ENCODE measurements around the gene RTL10. TPM values are rescaled to one million over a fixed set of nuclear protein-coding genes. Genes with fewer than 3 reads are reported as not detected.
A peak's percentile ranks its signal among the peaks of the same experiment; 100 is the strongest.

Gene RTL10
- total and polyA plus RNA-seq, 8 donors, result 3.7 to 12.4 (median 8.6) TPM

DNA sequence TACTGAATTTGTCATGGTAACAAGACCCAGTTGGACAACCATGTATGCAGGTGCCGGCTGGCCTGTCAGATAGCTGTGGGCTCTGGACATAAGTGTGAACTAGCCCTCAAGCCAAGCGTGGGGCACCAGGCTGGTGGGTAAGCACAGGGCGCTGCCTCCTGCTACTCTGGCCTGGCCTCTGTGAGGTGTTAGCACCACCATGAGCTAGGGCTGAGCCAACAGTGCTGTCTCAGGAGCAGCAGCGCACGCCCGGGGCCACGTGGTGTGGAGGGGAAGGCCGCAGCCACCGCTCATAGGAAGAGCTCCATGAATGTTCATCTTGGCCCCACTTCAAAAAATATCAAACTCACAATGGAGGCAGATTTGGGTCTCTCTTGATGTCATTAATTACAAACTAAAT is 35.3 kb upstream of the RTL10 start:
- Histone ChIP-seq H3K27me3 (no peaks in the 10 kb centered on the region), H3K9me3 (no peaks in the 10 kb centered on the region), H3K4me3 (no peak overlapping the region), H3K4me1 (no peaks in the 10 kb centered on the region), H3K27ac (no peak overlapping the region), H3K36me3 (no peaks in the 10 kb centered on the region)
- FAIRE-seq (no peak), ATAC-seq (no peak), DNase-seq (peak in 1 of 6 donors; percentile 47)
- TF ChIP-seq, protein P1, sequence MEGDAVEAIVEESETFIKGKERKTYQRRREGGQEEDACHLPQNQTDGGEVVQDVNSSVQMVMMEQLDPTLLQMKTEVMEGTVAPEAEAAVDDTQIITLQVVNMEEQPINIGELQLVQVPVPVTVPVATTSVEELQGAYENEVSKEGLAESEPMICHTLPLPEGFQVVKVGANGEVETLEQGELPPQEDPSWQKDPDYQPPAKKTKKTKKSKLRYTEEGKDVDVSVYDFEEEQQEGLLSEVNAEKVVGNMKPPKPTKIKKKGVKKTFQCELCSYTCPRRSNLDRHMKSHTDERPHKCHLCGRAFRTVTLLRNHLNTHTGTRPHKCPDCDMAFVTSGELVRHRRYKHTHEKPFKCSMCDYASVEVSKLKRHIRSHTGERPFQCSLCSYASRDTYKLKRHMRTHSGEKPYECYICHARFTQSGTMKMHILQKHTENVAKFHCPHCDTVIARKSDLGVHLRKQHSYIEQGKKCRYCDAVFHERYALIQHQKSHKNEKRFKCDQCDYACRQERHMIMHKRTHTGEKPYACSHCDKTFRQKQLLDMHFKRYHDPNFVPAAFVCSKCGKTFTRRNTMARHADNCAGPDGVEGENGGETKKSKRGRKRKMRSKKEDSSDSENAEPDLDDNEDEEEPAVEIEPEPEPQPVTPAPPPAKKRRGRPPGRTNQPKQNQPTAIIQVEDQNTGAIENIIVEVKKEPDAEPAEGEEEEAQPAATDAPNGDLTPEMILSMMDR (IDR thresholded peaks at IDR 0.05), result no peak
- intact Hi-C loops (cut with DNase I), result no loop called here
- 92 to 93% methylated on average over 9 of the region's 9 CpGs for WGBS, 2 donors

DNA sequence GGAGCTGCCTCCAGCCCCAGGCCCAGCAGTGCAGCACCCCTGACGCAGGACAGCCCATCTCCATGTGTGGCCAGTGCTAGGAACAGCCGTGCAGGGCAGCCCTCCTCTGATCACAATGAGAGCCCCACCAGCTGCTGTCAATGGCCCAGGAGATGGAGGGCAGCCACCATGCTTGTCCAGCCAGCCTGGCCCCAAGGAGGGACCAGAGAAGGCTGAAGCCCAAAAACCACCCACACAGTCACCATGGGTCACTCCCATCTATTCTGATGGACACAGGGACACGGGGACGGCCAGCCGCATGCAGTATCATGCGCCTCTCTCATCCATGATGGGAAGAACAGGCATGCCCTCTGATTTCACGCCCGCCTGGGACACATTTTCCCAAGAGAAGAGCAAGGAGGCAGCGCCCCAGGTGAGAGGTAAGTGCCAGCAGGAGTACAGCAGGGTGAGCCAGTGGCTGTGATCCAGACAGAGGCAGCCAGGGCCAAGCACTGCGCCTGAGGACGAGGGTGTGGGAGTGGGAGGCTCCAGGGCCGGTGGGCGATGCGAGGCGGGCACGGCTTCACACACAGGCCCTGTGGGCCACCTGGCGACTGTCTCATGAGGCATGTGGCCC is 33.6 kb upstream of the RTL10 start:
- Histone ChIP-seq H3K4me3 (no peak overlapping the region), H3K9me3 (no peaks in the 10 kb centered on the region), H3K36me3 (no peaks in the 10 kb centered on the region), H3K27ac (no peak overlapping the region), H3K27me3 (no peaks in the 10 kb centered on the region), H3K4me1 (no peaks in the 10 kb centered on the region)
- no peak for ATAC-seq
- 93% methylated on average over 17 of the region's 17 CpGs for whole genome bisulfite sequencing, 2 donors
- intact Hi-C loops (cut with DNase I), result no loop called here
- TF ChIP-seq, protein P1 (IDR thresholded peaks at IDR 0.05), result no peak
- DNase-seq, result peak in 2 of 6 donors; percentile 17 to 52
- no peak for FAIRE-seq

DNA sequence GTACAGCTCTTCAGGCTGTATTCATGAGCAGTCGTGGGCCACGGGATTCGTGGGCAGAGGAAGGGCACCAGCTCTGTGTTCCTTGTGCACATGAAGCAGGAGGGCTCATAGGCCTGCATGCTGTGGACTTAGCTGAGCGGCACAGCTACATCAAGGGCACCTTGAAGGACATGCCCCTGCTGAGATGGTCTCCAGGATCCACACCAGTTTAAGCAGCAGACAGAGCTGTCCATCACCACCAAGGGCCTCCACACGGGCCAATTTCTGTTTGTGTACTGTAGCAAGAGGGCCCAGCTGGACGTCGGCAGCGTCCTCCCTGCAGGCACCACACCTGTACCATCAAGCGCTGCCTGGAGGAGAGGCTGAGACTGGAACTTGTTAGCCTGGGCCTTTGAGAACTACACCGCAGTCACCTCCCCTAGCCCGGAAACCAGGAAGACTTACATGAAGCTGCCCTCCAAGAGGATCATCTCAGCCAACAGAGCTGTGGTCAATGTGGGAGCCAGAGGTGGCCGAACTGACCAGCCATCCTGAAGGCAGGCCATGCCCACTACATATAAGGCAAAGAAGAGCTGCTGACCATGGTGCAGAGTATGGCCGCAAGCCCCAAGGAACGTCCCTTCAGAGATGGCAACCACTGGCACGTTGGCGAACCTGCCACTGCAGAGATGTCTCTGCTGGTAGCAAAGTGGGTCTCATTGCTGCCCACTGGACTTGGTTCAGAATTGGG is 32.7 kb upstream of the RTL10 start:
- no peak overlapping the region for H3K4me3 ChIP-seq
- no peaks in the 10 kb centered on the region for H3K9me3 ChIP-seq
- no peaks in the 10 kb centered on the region for H3K27me3 ChIP-seq
- intact Hi-C loops (cut with DNase I), result no loop called here
- no peak overlapping the region for H3K27ac ChIP-seq
- WGBS, 2 donors, result 85 to 89% methylated on average over 16 of the region's 16 CpGs
- no peaks in the 10 kb centered on the region for H3K36me3 ChIP-seq
- H3K4me1 ChIP-seq, result no peaks in the 10 kb centered on the region
- TF ChIP-seq, protein P1 (IDR thresholded peaks at IDR 0.05), result no peak
- DNase-seq, result peak in 2 of 6 donors; percentile 6 to 21
- FAIRE-seq, result no peak
- ATAC-seq, result no peak

DNA sequence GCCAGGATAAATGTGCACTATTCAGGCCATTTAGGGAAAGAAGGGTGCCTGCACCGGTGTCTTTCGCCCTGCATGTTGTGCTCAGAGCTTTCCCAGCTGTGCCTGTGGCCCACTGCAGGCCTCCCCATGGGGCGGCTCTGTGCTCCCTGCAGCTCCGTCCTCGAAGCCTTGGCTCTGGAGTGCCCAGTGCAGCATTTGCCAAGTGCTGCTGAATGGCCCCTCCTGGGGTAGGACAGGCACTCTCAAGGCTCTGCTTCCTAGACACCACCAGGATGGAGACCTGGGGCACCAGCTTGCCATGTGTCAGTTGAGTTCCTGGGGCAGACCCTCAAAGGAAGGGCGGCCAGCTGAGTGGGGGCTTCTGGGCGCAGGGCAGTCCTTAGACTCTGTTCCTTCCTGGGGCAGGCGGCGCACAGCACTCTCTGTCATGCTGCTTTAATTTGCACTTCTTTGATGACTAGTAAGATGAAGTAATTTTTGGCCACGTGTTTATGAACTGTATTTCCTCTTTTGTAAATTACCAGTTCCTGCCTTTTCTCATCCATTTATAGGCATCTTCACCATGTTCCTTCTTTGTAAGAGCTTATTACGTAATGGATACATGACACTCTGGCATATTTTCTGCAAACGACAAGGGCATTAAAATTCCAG is 32.1 kb upstream of the RTL10 start:
- H3K27ac ChIP-seq, result no peak overlapping the region
- peak in 2 of 6 donors; percentile 15 to 51 for DNase-seq
- WGBS, 2 donors, result 82 to 87% methylated on average over 12 of the region's 12 CpGs

More for the DNA sequence above, 32.1 kb upstream of the RTL10 start:
- Histone ChIP-seq H3K9me3 (no peaks in the 10 kb centered on the region), H3K27me3 (no peaks in the 10 kb centered on the region), H3K36me3 (no peaks in the 10 kb centered on the region), H3K4me3 (no peak overlapping the region), H3K4me1 (no peaks in the 10 kb centered on the region)
- FAIRE-seq, result no peak
- TF ChIP-seq, protein P1 (IDR thresholded peaks at IDR 0.05), result no peak
- intact Hi-C loops (cut with DNase I), result no loop called here
- peak in 2 of 4 donors; percentile 50 to 64 for ATAC-seq
